Calu3 (cell line): ENCODE measurements around the gene GINS3. TPM values are rescaled to one million over a fixed set of nuclear protein-coding genes. Genes with fewer than 3 reads are reported as not detected.

ENCODE experiments used
- BruUV-seq: library from RNA; stranded (reverse); fragments of 400-500 nt; replicated peaks from 2 replicates; lab custom pipeline; 2021; lab: Mats Ljungman, UMichigan
- CTCF ChIA-PET: fragments of 300-600 bp; sonication (Branson Sonifier 250); formaldehyde crosslinking; loops from one replicate; lab custom pipeline; 2022; ENCODE audit warnings: antibody characterized with exemption; lab: Charles Lee
- DNase-seq: peaks from one replicate; pipeline ENCODE4 v3.0.0; 2022
- H3K27ac Mint-ChIP-seq: one replicate; pipeline ENCODE4 v1.8.0; 2022; ENCODE audit warnings: mixed read lengths; ENCODE audit not compliant: unreplicated experiment
- H3K27me3 Mint-ChIP-seq: one replicate; pipeline ENCODE4 v1.8.0; 2022; ENCODE audit warnings: mixed read lengths; ENCODE audit not compliant: unreplicated experiment
- H3K36me3 Mint-ChIP-seq: one replicate; pipeline ENCODE4 v1.8.0; 2022; ENCODE audit warnings: mild to moderate bottlenecking, moderate library complexity, mixed read lengths; ENCODE audit not compliant: insufficient read depth, unreplicated experiment
- H3K4me1 Mint-ChIP-seq: one replicate; pipeline ENCODE4 v1.8.0; 2022; ENCODE audit warnings: mild to moderate bottlenecking, low read depth, mixed read lengths; ENCODE audit not compliant: unreplicated experiment
- H3K4me3 Mint-ChIP-seq: one replicate; pipeline ENCODE4 v1.8.0; 2022; ENCODE audit warnings: mild to moderate bottlenecking, low read depth, moderate library complexity, mixed read lengths; ENCODE audit not compliant: unreplicated experiment
- H3K9me3 Mint-ChIP-seq: one replicate; pipeline ENCODE4 v1.8.0; 2022; ENCODE audit warnings: low read depth, mixed read lengths; ENCODE audit not compliant: unreplicated experiment
- CTCF ChIP-seq: fragments of 200-600 bp; IDR thresholded peaks from one replicate; pipeline ENCODE4 v1.8.0; 2022; ENCODE audit warnings: antibody characterized with exemption; ENCODE audit not compliant: unreplicated experiment
- intact Hi-C: fragments of 100-400 bp; cut with micrococcal nuclease; formaldehyde crosslinking; loops from one replicate; pipeline ENCODE4 v1.10.0; 2022; ENCODE audit not compliant: unreplicated experiment
- total RNA-seq: library from RNA; stranded (reverse); gene quantifications from 2 replicates; pipeline ENCODE4 v1.2.3, GENCODE V29; 2022

GINS3 gene
- total RNA-seq, 1 experiment from 2014 or later: 13.6 TPM

DNA sequence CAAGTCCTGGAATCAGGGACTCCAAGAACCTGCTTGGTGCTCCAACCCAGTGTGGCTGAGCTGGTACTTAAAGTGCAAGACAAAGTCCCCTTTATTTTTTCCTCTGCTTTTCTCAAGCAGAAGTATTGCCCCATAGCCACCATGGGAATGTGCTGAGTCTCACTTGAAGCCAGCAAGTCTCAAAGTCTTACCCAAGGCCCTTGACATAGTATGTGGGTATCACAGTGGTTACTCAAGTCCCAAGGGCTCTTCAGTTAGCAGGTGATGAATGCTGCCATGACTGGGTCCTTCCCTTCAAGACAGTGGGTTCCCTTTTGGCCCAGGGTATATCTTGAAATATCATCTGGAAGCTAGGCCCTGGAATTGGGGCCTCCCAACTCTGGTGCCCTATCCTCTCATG is 30.5 kb upstream of the GINS3 start:
- BruUV-seq: no TSS peak
- TF ChIP-seq CTCF: no peak
- CTCF ChIA-PET: no interaction called here
- H3K27ac Mint-ChIP-seq: no peak overlapping the region
- H3K36me3 Mint-ChIP-seq: no peaks in the 10 kb centered on the region
- H3K27me3 Mint-ChIP-seq: peaks cover 56% of the 10 kb centered on the region
- peaks cover 9% of the 10 kb centered on the region for H3K4me1 Mint-ChIP-seq
- intact Hi-C loops: no loop called here
- H3K4me3 Mint-ChIP-seq: no peak overlapping the region
- no peak for DNase-seq
- H3K9me3 Mint-ChIP-seq: peaks cover 9% of the 10 kb centered on the region

GRCh38 chr16:58363746-58364393 is 28.4 kb upstream of the GINS3 start:
- DNase-seq: no peak
- Mint-ChIP-seq H3K36me3 (no peaks in the 10 kb centered on the region), H3K27me3 (peaks cover 61% of the 10 kb centered on the region), H3K4me1 (peaks cover 9% of the 10 kb centered on the region), H3K27ac (no peak overlapping the region), H3K9me3 (peaks cover 4% of the 10 kb centered on the region), H3K4me3 (no peak overlapping the region)
- TF ChIP-seq CTCF: no peak
- intact Hi-C loops: no loop called here
- no TSS peak for BruUV-seq
- CTCF ChIA-PET: no interaction called here

DNA sequence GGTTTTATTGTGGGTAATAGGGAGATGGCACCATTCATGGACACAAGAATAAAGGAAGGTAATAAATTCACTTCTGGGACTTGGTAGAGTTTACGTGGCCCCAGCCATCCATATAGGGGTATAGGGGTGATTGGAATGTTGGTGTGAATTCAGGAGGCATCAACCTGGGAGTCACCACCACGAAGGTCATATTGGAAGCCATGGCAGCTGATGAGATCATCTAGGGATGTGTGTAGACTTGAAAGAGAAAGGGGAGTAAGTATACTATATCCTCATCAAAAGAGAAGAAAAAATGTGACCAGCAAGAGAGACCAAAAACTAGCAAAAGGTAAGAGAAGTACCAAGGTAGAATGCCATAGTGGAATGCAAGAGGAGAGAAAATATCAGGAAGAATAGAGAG is 26.6 kb upstream of the GINS3 start:
- Mint-ChIP-seq H3K4me3 (no peak overlapping the region), H3K4me1 (peaks cover 9% of the 10 kb centered on the region), H3K27ac (no peak overlapping the region), H3K36me3 (no peaks in the 10 kb centered on the region), H3K27me3 (peaks cover 53% of the 10 kb centered on the region), H3K9me3 (peaks cover 2% of the 10 kb centered on the region)
- no peak for DNase-seq
- no TSS peak for BruUV-seq
- no peak for TF ChIP-seq CTCF
- CTCF ChIA-PET: no interaction called here
- intact Hi-C loops: no loop called here

- intact Hi-C loops: no loop called here
- TF ChIP-seq CTCF: no peak
- Mint-ChIP-seq H3K36me3 (no peaks in the 10 kb centered on the region), H3K4me3 (no peak overlapping the region), H3K4me1 (peaks cover 9% of the 10 kb centered on the region), H3K27me3 (peaks cover 49% of the 10 kb centered on the region), H3K27ac (no peak overlapping the region), H3K9me3 (peaks cover 2% of the 10 kb centered on the region)
- DNase-seq: no peak
- CTCF ChIA-PET: interaction anchor here (0.9 kb wide), 1 partner anchor 18 kb away, joined by 3 read pairs; no protein-coding TSS in a partner anchor
- no TSS peak for BruUV-seq
Observed at GRCh38 chr16:58366247-58367031, 25.8 kb upstream of the GINS3 start.
